Hematopoietic multipotent progenitor cell treated with erythropoietin and hydrocortisone succinate and interleukin-3 and kit ligand, for 4 days (in vitro differentiated cells): Measurements from ENCODE around the gene FAH.

Source experiments
- DNase-seq: peaks from one replicate; pipeline ENCODE4 v3.0.0-alpha.2; 2015

The FAH gene

GRCh38 chr15:80152180-80152895, 461 bp upstream of the FAH start:
- DNase-seq = peak; percentile 97

GRCh38 chr15:80153900-80154299, 1.1 kb downstream of the FAH start:
- DNase-seq = peak; percentile 52

DNA sequence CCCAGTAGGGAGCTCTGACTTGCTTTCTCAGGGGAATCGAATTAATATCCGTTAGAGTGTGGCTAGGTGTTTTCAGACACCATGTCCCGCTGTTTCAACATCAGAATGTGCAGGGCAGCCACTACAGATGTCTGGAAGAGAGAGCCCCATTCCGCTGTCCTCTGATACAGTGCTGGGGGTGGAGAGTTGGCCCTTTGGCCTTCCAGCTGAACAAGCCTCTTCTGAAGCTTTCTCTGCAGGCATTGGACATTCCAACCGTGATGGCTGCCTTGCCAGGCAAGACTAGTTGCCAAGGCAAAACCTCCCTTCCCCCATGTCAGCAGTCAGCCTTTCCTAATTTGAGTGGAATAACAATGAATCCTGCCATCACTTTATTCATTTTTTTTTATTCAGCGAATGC, 1.5 kb downstream of the FAH start:
- DNase-seq = peak; percentile 24

GRCh38 chr15:80155001-80155377, 2.2 kb downstream of the FAH start:
- peak; percentile 85 for DNase-seq

- peak; percentile 97 for DNase-seq
Measured at GRCh38 chr15:80155378-80156175, 2.8 kb downstream of the FAH start.

- DNase-seq = no peak
Measured at GRCh38 chr15:80156176-80156720, 3.4 kb downstream of the FAH start.

GRCh38 chr15:80157215-80157614, 4.4 kb downstream of the FAH start:
- no peak for DNase-seq

GRCh38 chr15:80159301-80159700, 6.5 kb downstream of the FAH start:
- DNase-seq = no peak

GRCh38 chr15:80159811-80160569, 7.2 kb downstream of the FAH start:
- peak; percentile 54 for DNase-seq

DNA sequence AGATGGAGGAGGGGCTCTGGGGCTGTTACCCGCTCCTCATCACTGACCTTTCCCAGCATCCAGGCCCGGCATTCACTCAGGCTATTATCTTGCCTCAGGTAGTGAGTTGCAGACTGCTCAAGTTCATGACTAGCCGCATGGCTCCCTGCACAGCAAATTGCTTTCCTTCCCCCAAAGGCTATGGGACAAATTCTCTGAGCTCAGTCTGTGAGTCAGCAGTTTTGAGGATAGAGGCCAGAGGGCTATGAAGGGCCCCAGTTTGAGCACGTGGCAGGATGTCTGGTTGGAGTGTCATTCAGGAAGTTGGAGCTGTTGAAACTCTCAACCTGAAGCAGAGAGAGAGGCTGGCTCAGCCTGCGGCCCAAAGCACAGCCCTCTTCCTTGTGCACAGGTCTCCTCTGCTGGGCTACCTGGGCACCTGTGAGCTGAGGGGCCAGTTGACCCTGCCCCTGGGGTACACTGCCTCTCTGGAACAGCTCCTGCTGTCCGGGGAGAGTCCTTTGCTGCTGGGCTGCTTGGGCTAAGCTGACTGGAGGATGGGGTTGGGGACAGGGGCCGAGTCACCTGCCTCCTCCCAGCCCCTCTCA, 7.9 kb downstream of the FAH start:
- peak; percentile 96 for DNase-seq

GRCh38 chr15:80161468-80162016, 8.7 kb downstream of the FAH start:
- no peak for DNase-seq

DNA sequence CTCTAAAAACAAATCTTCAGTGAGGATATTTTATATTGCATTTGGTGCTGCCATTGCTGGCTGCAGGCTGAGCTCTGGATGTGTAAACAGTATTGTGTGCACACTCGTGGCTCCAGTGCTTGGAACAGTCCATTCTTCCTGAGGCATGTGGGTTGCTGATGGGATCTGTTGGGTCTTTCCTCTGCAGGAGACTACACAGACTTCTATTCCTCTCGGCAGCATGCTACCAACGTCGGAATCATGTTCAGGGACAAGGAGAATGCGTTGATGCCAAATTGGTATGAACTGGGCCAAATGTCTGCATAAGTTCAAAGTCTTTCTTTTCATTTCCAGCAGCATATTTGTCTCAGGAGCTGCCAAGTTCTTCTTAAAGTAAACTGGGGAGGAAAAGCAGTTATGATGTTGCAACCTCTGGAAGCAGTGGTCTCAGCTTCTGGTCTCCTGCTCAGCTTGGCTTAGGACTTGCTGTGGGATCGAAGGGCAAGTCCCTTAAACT, 9.3 kb downstream of the FAH start:
- DNase-seq = no peak

DNA sequence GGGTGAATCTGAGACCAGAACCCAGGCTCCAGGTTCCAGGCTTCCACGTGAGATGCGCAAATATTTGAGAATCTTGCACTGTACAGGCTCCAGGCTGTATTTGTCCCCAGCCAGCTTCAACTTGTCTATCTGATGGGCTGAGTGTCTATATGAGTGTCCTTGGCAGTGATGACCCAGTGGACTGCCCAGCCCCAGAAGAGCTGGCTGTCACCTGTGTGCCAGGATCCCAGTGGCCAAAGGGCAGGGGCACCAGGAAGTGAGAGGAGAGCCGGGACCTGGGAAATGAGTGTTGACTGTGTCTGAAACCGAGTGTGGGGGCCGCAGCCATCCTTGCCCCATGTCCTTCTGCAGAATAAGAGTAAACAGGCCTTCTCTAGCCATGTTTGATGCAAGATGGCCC, 10.4 kb downstream of the FAH start:
- DNase-seq = no peak

DNA sequence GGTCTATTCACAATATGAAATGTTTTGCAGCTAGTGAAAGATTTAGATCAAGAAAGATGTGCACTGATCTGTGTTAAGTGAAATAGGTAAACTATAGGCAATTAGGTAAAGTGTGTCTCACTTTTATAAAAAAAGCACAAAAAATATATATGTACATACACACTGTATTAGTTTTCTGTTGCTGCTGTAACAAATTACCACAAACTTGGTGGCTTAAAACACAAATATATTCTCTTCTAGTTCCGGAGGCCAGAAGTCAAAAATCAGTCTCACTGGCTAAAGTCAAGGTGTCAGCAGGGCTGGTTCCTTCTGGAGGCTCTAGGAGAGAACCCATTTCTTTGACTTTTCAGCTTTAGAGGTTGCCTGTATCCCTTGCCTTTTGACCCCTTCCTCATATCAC, 11.1 kb downstream of the FAH start:
- no peak for DNase-seq

DNA sequence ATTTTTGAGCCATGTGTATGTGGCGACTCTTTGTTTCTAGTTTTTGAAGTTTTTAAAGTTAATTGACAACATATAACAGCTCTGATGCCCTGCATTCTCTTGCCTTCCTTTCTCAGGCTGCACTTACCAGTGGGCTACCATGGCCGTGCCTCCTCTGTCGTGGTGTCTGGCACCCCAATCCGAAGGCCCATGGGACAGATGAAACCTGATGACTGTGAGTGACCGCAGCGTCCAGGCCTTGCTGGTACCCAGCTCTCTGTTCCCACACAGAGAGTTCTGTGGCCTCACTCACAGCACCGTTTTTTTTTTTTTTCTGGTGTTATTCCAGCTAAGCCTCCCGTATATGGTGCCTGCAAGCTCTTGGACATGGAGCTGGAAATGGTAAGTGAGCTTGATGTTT, 15.1 kb downstream of the FAH start:
- no peak for DNase-seq

DNA sequence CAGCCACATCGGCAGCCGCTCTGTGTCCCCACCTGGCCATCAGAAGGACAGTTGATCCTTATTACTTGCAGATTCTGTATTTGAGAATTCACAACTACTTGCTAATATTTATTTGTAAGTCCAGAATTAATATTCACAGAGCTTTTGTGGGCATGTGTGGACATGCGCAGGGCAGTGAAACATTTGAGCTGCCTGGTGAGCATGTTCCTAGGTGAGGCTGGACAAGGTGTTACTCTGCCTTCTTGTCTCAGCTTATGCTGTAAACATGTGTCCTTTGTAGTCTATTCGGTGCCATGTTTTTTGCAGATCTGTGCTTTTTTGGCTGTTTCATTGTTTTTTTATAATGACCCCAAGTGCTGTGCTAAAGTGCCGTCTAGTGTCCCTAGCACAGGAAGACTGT, 15.6 kb downstream of the FAH start:
- DNase-seq = no peak

- DNase-seq = no peak
Measured at GRCh38 chr15:80169768-80170357, 17.1 kb downstream of the FAH start.

DNA sequence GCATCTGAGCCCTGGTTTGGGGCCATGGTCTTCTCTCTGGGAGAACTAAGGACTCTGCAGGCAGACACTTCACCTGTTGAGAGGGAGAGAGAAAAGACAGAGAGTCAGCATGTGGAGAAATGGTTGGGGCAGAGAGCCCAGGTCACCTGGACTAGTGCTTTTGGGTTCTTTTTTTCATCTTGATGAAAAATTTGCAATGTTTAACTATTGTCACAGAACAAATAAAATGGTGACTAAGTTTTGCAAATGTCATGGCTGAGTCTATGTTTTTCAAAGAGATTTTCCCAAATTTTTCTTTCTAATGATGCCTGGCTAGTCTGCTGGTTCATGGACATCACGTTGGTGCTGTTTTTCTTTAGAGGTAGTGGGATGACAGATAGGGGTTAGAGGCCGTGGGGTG, 17.8 kb downstream of the FAH start:
- no peak for DNase-seq

DNA sequence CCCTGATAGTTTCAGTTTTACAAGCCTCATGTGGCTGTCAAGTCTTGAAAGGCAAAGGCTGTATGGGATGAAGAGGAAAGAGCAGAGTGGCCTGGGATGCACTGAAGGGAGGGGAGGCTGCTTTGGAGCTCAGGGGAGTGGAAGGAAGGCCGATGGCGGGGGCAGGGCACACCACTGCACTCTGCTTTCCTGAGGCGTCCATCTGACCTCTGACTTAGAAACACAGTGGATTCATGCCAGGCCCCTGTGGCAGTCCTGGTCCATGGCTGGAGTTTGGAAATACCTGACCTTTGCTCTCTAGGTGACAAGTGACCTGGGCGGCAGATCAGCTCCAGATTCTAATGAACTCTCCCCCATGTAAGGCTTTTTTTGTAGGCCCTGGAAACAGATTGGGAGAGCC, 19.0 kb downstream of the FAH start:
- no peak for DNase-seq

GRCh38 chr15:80172401-80172800, 19.6 kb downstream of the FAH start:
- DNase-seq = no peak

GRCh38 chr15:80173022-80173759, 20.4 kb downstream of the FAH start:
- DNase-seq = peak; percentile 83
